HCT116 (cell line): ENCODE measurements around the gene ERC2. TPM values are rescaled to one million over a fixed set of nuclear protein-coding genes. Genes with fewer than 3 reads are reported as not detected.

ENCODE experiments used
- ATAC-seq: fragments of 200-7000 bp; cut with Tn5 transposase; 2 replicates; pipeline ENCODE4 v1.9.1; 2020; ENCODE audit warnings: mild to moderate bottlenecking, moderate library complexity
- BruUV-seq: library from RNA; stranded (reverse); fragments of 400-500 nt; replicated peaks from 2 replicates; lab custom pipeline; 2021; lab: Mats Ljungman, UMichigan
- CTCF ChIA-PET: fragments of 300-600 bp; sonication (Branson Sonifier 250); formaldehyde crosslinking; loops from one replicate; lab custom pipeline; 2021; ENCODE audit warnings: antibody characterized with exemption; lab: Charles Lee
- POLR2A ChIA-PET: fragments of 300-600, 350-600 bp; sonication (Branson Sonifier 250); formaldehyde crosslinking; loops from one replicate; lab custom pipeline; 2021; ENCODE audit warnings: antibody characterized with exemption; lab: Charles Lee
- RAD21 ChIA-PET, 2 experiments: fragments of 300-600 bp; sonication (Branson Sonifier 250); formaldehyde crosslinking; loops; one replicate each; lab custom pipeline; 2023; ENCODE audit warnings: low total read pairs in 2 of 2; ENCODE audit not compliant: uncharacterized antibody in 2 of 2, unreplicated experiment in 2 of 2, low non-redundant PET in 1 of 2; lab: Charles Lee
- DNase-seq: peaks from one replicate; pipeline ENCODE4 v3.0.0-alpha.2; 2010; ENCODE audit warnings: low read depth, low spot score
- H2AFZ ChIP-seq: fragments of 200-600 bp; shearing (Covaris generic), sonication (generic); 2 replicates; pipeline ENCODE4 v1.6.1; 2017; ENCODE audit warnings: low read depth, mixed run types, mixed read lengths, antibody characterized with exemption, low read length; ENCODE audit not compliant: poor library complexity, severe bottlenecking
- H3K27ac ChIP-seq: 2 replicates; pipeline ENCODE4 v1.5.1; 2012; ENCODE audit warnings: low read depth, low read length
- H3K27me3 ChIP-seq: fragments of 200-600 bp; sonication (generic); 2 replicates; pipeline ENCODE4 v1.6.1; 2016; ENCODE audit warnings: mixed run types, low read length, mixed read lengths; ENCODE audit not compliant: insufficient read depth
- H3K36me3 ChIP-seq, 2 experiments: fragments of 200-500 bp in 1 of 2; fragments of 200-600 bp in 1 of 2; sonication (Bioruptor generic) in 1 of 2; sonication (generic) in 1 of 2; 2 replicates each; pipeline versions ENCODE4 v1.5.1 to v1.6.1; 2014 to 2016; ENCODE audit warnings: low read length in 2 of 2, inconsistent platforms in 1 of 2, mixed read lengths in 1 of 2, mixed run types in 1 of 2; ENCODE audit not compliant: insufficient read depth in 2 of 2, control insufficient read depth in 1 of 2
- H3K4me1 ChIP-seq, 2 experiments: fragments of 200-600 bp in 1 of 2; sonication (generic) in 1 of 2; 2 replicates each; pipeline versions ENCODE4 v1.5.1 to v1.6.1; 2012 to 2017; ENCODE audit warnings: low read length in 2 of 2, inconsistent platforms in 1 of 2, mild to moderate bottlenecking in 1 of 2, mixed read lengths in 1 of 2, mixed run types in 1 of 2, moderate library complexity in 1 of 2; ENCODE audit not compliant: insufficient read depth in 2 of 2, control insufficient read depth in 1 of 2
- H3K4me2 ChIP-seq: fragments of 200-600 bp; sonication (generic); 2 replicates; pipeline ENCODE4 v1.6.1; 2017; ENCODE audit warnings: mixed run types, low read length, mixed read lengths
- H3K4me3 ChIP-seq, 2 experiments: fragments of 200-600 bp in 1 of 2; sonication (generic) in 1 of 2; replicated peaks in 1 of 2; 2 replicates each; pipeline ENCODE4 v1.5.1; 2011 to 2016; ENCODE audit warnings: low read length in 2 of 2, control low read depth in 1 of 2, low read depth in 1 of 2, mild to moderate bottlenecking in 1 of 2, mixed read lengths in 1 of 2, mixed run types in 1 of 2
- H3K79me2 ChIP-seq: fragments of 200-600 bp; sonication (generic); 2 replicates; pipeline ENCODE4 v1.6.1; 2017; ENCODE audit warnings: mild to moderate bottlenecking, mixed run types, low read length, moderate library complexity, mixed read lengths; ENCODE audit not compliant: insufficient read depth
- H3K9ac ChIP-seq: fragments of 200-600 bp; sonication (generic); 2 replicates; pipeline ENCODE4 v1.6.1; 2016; ENCODE audit warnings: low read length, mixed read lengths
- H3K9me2 ChIP-seq: fragments of 200-600 bp; sonication (generic), shearing (Covaris generic); 2 replicates; pipeline ENCODE4 v1.6.1; 2017; ENCODE audit warnings: mixed run types, mild to moderate bottlenecking, moderate library complexity; ENCODE audit not compliant: insufficient read depth
- H3K9me3 ChIP-seq, 2 experiments: fragments of 200-500 bp in 1 of 2; fragments of 200-600 bp in 1 of 2; sonication (Bioruptor generic) in 1 of 2; sonication (generic) in 1 of 2; 2 replicates each; pipeline ENCODE4 v1.6.1; 2014 to 2017; ENCODE audit warnings: low read length in 2 of 2, mixed read lengths in 2 of 2, inconsistent platforms in 1 of 2, low read depth in 1 of 2, mild to moderate bottlenecking in 1 of 2, mixed run types in 1 of 2, moderate library complexity in 1 of 2; ENCODE audit not compliant: control insufficient read depth in 1 of 2, insufficient read depth in 1 of 2
- H4K20me1 ChIP-seq: fragments of 200-600 bp; sonication (generic), shearing (Covaris generic); 2 replicates; pipeline ENCODE4 v1.6.1; 2017; ENCODE audit warnings: mixed run types, mild to moderate bottlenecking, moderate library complexity; ENCODE audit not compliant: insufficient read depth
- CBX3 ChIP-seq: IDR thresholded peaks from 2 replicates; pipeline ENCODE4 v1.6.1; 2012; ENCODE audit warnings: low read depth
- CTCF ChIP-seq, 3 experiments: fragments of 200-600 bp in 1 of 3; sonication (generic) in 1 of 3; IDR thresholded peaks in 2 of 3; conservative IDR thresholded peaks in 1 of 3; 2 replicates each; pipeline ENCODE4 v1.5.1; 2012 to 2017; ENCODE audit warnings: low read depth in 2 of 3, low read length in 2 of 3, antibody characterized with exemption in 1 of 3, borderline replicate concordance in 1 of 3, control low read depth in 1 of 3, mild to moderate bottlenecking in 1 of 3, mixed read lengths in 1 of 3, mixed run types in 1 of 3, moderate library complexity in 1 of 3; ENCODE audit not compliant: insufficient read depth in 1 of 3
- EGR1 ChIP-seq: IDR thresholded peaks from 2 replicates; pipeline ENCODE4 v1.6.1; 2012; ENCODE audit warnings: low read depth
- ELF1 ChIP-seq: IDR thresholded peaks from 2 replicates; pipeline ENCODE4 v1.6.1; 2012; ENCODE audit warnings: low read depth, borderline replicate concordance
- POLR2AphosphoS5 ChIP-seq: IDR thresholded peaks from 2 replicates; pipeline ENCODE4 v1.6.1; 2011; ENCODE audit warnings: mild to moderate bottlenecking, low read depth, low read length, moderate library complexity
- REST ChIP-seq: IDR thresholded peaks from 2 replicates; pipeline ENCODE4 v1.6.1; 2012; ENCODE audit warnings: low read depth
- SIN3A ChIP-seq: IDR thresholded peaks from 2 replicates; pipeline ENCODE4 v1.6.1; 2012; ENCODE audit warnings: low read depth
- ZFX ChIP-seq: fragments of 450-650 bp; IDR thresholded peaks from 2 replicates; pipeline ENCODE4 v1.6.1; 2017
- ZNF274 ChIP-seq: fragments of 200-500 bp; sonication (Bioruptor generic); IDR thresholded peaks from 2 replicates; pipeline ENCODE4 v1.6.1; 2014; ENCODE audit warnings: mild to moderate bottlenecking, low read depth, low read length, inconsistent platforms
- intact Hi-C: fragments of 100-400 bp; cut with micrococcal nuclease; formaldehyde crosslinking; loops from 2 replicates; pipeline ENCODE4 v1.10.0; 2022
- total RNA-seq: library from RNA; stranded (reverse); gene quantifications from one replicate; pipeline ENCODE4 v1.2.1, GENCODE V29; 2021; ENCODE audit not compliant: unreplicated experiment
- TF ChIP-seq, protein P1 (sequence below): IDR thresholded peaks from 2 replicates; pipeline ENCODE4 v1.6.1; 2012

Gene ERC2
- total RNA-seq, 1 experiment from 2014 or later: not detected

DNA sequence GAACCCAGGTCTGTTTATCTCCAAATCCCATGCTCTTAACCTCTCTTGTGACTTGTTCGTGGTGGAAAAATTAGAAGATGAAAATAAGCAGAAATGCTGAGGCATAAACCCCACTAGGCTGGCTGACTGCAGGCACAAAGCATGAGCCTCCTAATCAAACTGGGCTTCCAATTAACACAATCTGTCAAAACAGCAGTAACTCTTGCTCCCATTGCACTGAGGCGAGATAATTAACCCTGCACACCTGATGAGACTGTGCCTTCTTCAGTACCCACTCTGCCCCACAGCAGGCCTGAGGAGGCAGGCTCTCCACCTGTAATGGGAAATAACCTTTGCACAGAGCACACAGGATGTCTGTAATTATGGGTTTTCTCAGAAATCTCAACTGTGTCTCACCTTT lies 696.8 kb downstream of the ERC2 start:
- H3K79me2 ChIP-seq: no peaks in the 10 kb centered on the region
- ChIA-PET POLR2A (no interaction called here), CTCF (no interaction called here), RAD21 (no interaction called here)
- no peak for DNase-seq
- H3K36me3 ChIP-seq: no peaks in the 10 kb centered on the region
- H3K27ac ChIP-seq: no peak overlapping the region
- H4K20me1 ChIP-seq: no peaks in the 10 kb centered on the region
- intact Hi-C loops: no loop called here
- H3K9me3 ChIP-seq: no peaks in the 10 kb centered on the region; a peak in 2 of 4 replicates
- no TSS peak for BruUV-seq
- H3K4me3 ChIP-seq: no peak overlapping the region
- H3K4me2 ChIP-seq: no peak overlapping the region
- no peak overlapping the region for H3K9ac ChIP-seq
- no peak for TF ChIP-seq ELF1
- TF ChIP-seq ZNF274: no peak
- TF ChIP-seq SIN3A: no peak
- TF ChIP-seq CBX3: no peak
- TF ChIP-seq CTCF (IDR thresholded peaks at IDR 0.05 in 2 of 3, conservative IDR thresholded peaks at IDR 0.05 in 1 of 3; ENCODE audit: borderline replicate concordance in 1 of 3, insufficient read depth in 1 of 3, low read depth in 2 of 3, low read length in 2 of 3): no peak
- no peak for TF ChIP-seq ZFX
- TF ChIP-seq EGR1: no peak
- TF ChIP-seq POLR2AphosphoS5: no peak
- TF ChIP-seq REST: no peak
- TF ChIP-seq, protein P1, sequence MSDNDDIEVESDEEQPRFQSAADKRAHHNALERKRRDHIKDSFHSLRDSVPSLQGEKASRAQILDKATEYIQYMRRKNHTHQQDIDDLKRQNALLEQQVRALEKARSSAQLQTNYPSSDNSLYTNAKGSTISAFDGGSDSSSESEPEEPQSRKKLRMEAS: no peak
- H3K27me3 ChIP-seq: no peaks in the 10 kb centered on the region
- no peaks in the 10 kb centered on the region for H3K9me2 ChIP-seq
- no peak for ATAC-seq
- no peaks in the 10 kb centered on the region for H3K4me1 ChIP-seq
- no peak overlapping the region for H2AFZ ChIP-seq
